GM20000 (cell line): ENCODE results near the gene PKD1.

Source experiments
- DNase-seq: peaks from one replicate; pipeline ENCODE4 v3.0.0; 2012; ENCODE audit warnings: low spot score
- TF ChIP-seq, protein P1 (sequence below): IDR thresholded peaks from 2 replicates; pipeline ENCODE4 v1.5.1; 2012; ENCODE audit warnings: mild to moderate bottlenecking, control low read depth; ENCODE audit errors: extremely low read depth, missing control alignments

Gene PKD1

DNA sequence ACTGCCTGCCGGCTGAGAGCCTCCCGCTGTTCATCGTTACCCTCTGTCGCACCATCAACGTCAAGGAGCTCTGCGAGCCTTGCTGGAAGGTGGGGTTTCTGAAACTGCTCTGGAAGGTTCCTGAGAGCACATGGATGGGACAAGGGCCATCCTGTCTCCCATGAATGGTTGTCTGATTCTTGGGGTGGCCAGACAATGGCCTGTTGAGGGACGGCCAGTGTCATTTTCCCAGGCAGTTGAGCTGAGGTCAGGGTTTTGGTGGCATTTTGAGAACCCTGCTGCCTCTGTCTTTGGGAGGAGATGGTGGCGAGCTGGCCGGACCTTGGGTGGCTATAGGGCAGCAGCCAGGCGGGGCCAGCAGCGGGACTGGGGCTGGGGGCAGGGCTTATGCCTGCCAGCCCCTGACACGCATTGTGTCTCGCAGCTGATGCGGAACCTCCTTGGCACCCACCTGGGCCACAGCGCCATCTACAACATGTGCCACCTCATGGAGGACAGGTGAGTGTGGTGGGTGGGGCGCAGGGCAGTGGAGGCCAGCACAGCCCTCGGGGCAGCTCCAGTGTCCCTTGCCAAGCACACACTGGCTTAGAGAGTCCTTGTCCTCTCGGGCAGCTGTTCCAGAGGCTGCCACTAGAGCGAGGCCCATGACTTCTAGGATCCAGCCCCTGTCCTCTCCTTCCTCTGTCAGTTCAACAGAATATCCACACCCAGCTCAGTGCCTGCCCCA, 78.9 kb downstream of the PKD1 start:
- TF ChIP-seq, protein P1, sequence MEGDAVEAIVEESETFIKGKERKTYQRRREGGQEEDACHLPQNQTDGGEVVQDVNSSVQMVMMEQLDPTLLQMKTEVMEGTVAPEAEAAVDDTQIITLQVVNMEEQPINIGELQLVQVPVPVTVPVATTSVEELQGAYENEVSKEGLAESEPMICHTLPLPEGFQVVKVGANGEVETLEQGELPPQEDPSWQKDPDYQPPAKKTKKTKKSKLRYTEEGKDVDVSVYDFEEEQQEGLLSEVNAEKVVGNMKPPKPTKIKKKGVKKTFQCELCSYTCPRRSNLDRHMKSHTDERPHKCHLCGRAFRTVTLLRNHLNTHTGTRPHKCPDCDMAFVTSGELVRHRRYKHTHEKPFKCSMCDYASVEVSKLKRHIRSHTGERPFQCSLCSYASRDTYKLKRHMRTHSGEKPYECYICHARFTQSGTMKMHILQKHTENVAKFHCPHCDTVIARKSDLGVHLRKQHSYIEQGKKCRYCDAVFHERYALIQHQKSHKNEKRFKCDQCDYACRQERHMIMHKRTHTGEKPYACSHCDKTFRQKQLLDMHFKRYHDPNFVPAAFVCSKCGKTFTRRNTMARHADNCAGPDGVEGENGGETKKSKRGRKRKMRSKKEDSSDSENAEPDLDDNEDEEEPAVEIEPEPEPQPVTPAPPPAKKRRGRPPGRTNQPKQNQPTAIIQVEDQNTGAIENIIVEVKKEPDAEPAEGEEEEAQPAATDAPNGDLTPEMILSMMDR: no peak
- DNase-seq: no peak

DNA sequence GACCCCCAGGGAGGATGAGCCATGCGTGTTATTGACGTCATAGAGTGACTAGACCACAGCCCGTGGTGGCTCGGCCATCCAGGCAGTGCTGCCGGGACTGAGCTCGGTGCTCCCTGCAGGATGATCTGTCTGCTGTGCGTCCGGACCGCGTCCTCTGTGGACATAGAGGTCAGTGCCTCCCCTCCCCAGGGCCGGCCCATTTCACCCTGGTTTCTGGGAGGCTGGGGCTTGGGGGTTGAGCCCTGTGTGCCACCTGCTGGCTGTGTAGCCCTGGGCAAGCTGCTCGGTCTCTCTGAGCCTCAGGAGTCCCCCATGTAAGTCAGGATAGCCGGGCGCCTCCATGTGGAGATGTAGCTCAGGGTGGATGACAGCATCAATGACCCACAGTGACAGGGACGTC, 79.6 kb downstream of the PKD1 start:
- TF ChIP-seq, protein P1: no peak
- no peak for DNase-seq

DNA sequence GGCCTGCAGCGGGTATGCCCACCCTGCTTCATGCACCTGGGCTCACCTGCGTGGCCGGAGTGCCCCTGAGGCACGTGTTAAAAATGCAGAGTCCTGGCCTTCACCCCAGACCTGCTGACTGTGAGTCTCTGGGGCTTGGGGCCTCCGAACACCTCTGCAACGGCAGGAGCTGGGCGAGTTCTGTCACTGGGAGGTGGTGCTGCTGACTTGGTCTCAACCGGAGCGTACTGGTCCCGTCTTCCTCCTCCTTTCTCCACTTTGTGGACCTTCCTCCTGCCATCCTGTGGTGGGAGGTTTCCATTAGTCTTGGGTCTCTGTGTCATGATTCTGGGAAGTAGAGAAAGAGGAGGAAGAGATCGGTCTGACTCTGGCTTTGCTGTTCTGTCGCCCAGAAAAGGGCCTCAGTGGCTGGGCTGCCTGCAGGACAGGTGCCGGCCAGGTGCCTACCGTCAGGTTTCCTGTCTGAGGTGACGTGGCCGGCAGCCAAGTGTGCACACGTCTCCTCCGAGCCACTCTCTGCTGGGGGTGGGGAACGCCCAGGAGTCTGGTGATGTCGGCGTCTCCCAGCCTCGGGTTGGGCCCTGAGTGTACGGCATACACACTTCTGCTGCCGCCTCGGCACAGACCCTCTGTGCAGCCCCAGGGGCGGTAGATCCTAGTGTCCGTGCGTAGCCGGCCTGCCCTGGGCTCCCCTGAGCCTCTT, 81.0 kb downstream of the PKD1 start:
- DNase-seq: no peak
- TF ChIP-seq, protein P1: no peak

- TF ChIP-seq, protein P1: no peak
- DNase-seq: no peak
Measured at GRCh38 chr16:2053897-2054296, 81.8 kb downstream of the PKD1 start.

GRCh38 chr16:2053211-2053610, 82.5 kb downstream of the PKD1 start:
- TF ChIP-seq, protein P1: no peak

DNA sequence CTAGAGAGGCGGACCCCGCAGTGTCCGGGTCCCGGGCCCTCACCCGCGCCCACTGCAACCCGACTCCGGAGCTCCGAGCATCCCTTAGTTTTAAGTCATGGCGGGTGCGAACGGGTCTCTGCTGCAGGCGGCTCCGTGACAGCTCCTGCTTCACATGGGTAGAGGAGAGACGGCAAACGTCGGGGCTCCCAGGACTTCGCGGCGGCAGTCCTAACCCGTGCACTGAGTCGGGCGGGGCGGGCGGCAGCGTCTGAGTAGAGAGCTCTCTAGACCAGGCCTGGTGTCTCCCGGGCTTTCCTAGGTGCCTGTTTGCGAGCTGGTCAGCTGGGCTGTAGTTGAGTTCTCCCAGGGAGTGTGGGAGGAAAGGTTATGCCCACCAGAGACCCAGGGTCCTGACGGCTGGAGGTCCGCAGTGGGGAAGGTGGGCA, 87.6 kb downstream of the PKD1 start:
- DNase-seq: no peak
- TF ChIP-seq, protein P1: no peak

More at GRCh38 chr16:2053211-2053610, 82.5 kb downstream of the PKD1 start:
- no peak for DNase-seq
